Breast epithelium (tissue), 4 donors: Measurements from ENCODE around the gene GABRA5. TPM values are rescaled to one million over a fixed set of nuclear protein-coding genes. Genes with fewer than 3 reads are reported as not detected.
"Not testable (repeated sequence)": the region's sequence is repeated elsewhere in the genome, so short reads cannot be mapped to it uniquely, and the experiment has no call there.

ENCODE experiments used
- DNase-seq, 2 donors: peaks; one replicate each; pipeline ENCODE4 v3.0.0-alpha.2; 2019; ENCODE audit warnings: low spot score in 2 of 2
- H3K27ac ChIP-seq, 2 donors: fragments of 200-600 bp; sonication (generic) in 1 of 2; one replicate each; pipeline ENCODE4 v1.5.1; 2016 to 2019; ENCODE audit warnings: mild to moderate bottlenecking in 1 of 2
- H3K27me3 ChIP-seq, 2 donors: fragments of 200-600 bp; sonication (generic) in 1 of 2; one replicate each; pipeline versions ENCODE4 v1.5.1 to v1.6.0; 2017 to 2019; ENCODE audit warnings: control low read depth in 1 of 2, mild to moderate bottlenecking in 1 of 2
- H3K36me3 ChIP-seq: fragments of 200-600 bp; one replicate; pipeline ENCODE4 v1.5.1; 2019
- H3K4me1 ChIP-seq, 2 donors: fragments of 200-600 bp; sonication (generic); one replicate each; pipeline ENCODE4 v1.5.1; 2016 to 2019; ENCODE audit warnings: control low read depth in 1 of 2
- H3K4me3 ChIP-seq, 3 donors: fragments of 200-600 bp; sonication (generic); 1 replicate in 2 of 3; 2 replicates in 1 of 3; pipeline ENCODE4 v1.5.1; 2016 to 2019; ENCODE audit warnings: mild to moderate bottlenecking in 3 of 3, moderate library complexity in 2 of 3
- H3K9me3 ChIP-seq, 2 donors: fragments of 200-600 bp; sonication (generic) in 1 of 2; one replicate each; pipeline ENCODE4 v1.5.1; 2016 to 2019; ENCODE audit warnings: control low read depth in 1 of 2
- CTCF ChIP-seq, 3 donors: fragments of 450-650 bp; IDR thresholded peaks; one replicate each; pipeline ENCODE4 v1.5.1; 2016 to 2017; ENCODE audit warnings: antibody characterized with exemption in 3 of 3, mild to moderate bottlenecking in 3 of 3, moderate library complexity in 3 of 3
- POLR2A ChIP-seq: fragments of 450-650 bp; IDR thresholded peaks from one replicate; pipeline ENCODE4 v1.6.1; 2016; ENCODE audit warnings: antibody characterized with exemption, mild to moderate bottlenecking, moderate library complexity
- POLR2AphosphoS5 ChIP-seq, 3 donors: sonication (generic); formaldehyde crosslinking; IDR thresholded peaks; one replicate each; pipeline ENCODE4 v1.6.1; 2017; ENCODE audit warnings: antibody characterized with exemption in 3 of 3
- intact Hi-C: fragments of 100-400 bp; cut with DNase I; formaldehyde crosslinking; loops from one replicate; pipeline ENCODE4 v1.15.1; 2023; ENCODE audit warnings: low total_unique reads
- total RNA-seq, 3 donors: library from RNA; depleted of rRNA; stranded (reverse); fragments of >200 nt; gene quantifications; one replicate each; pipeline ENCODE4 v1.1.0, GENCODE V29; 2016

Gene GABRA5
- total RNA-seq, 3 donors from 2014 or later: not detected

DNA sequence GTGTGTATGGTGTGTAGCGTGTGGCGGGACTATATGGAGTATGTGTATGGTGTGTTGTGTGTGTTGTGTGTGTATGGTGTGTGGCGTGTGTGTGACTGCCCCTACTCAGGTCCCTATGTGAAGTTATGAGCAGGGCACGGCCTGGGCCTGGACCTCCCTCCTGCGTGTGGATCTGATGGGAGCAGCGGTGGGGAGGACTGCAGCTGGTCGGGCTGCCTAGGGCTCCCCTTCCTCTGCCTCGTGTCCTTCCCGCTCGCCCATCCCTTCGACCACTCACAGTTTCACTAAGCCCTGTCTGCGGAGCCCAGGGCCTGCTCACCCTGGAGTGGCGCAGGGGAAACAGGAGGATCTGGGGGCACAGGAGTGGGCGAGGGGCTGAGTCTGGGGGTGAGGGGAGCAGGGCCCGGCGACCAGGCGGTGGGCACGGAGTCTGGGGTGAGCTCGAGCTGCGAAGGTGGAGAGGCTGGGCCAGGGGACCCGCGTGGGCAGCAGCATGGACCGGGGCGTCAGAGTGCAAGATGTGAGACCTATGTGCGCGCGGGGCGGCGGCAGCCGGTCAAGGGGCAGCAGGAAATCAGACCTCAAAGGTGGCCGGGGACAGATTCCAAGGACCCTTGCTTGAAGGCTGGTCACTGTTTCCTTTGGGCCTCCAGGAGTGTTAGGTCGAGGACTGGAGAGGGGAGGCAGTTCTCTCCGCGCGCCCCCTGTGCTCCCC lies 26.6 kb downstream of the GABRA5 start:
- no peaks in the 10 kb centered on the region for H3K4me1 ChIP-seq
- no peak for DNase-seq
- intact Hi-C loops: no loop called here
- TF ChIP-seq POLR2AphosphoS5 (IDR thresholded peaks at IDR 0.05): no peak
- no peaks in the 10 kb centered on the region for H3K27me3 ChIP-seq
- no peak overlapping the region for H3K4me3 ChIP-seq
- H3K9me3 ChIP-seq: no peaks in the 10 kb centered on the region
- H3K36me3 ChIP-seq: no peaks in the 10 kb centered on the region
- H3K27ac ChIP-seq: no peak overlapping the region

DNA sequence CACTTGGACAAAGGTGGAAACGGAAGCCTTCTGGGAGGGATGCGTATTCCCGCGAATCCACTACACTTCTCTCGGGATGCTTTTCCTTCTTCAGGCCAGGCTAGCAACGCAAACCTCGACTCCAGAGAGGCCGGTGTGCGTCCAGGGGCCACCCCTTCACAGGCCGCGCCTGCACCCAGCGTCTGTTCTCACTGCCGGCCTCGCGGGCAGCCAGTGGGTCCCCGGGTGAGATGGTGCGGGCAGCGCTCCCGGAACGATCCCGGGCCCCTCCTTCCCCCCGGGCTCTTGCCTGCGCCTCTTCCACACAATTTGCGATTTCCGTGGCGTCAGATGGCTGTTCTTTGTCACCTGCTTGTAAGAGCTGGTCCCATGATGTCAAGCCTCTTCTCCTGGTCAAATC lies 27.3 kb downstream of the GABRA5 start:
- Histone ChIP-seq H3K36me3 (no peaks in the 10 kb centered on the region), H3K4me1 (no peaks in the 10 kb centered on the region), H3K27ac (no peak overlapping the region), H3K9me3 (peaks cover 0 to under 1% of the 10 kb centered on the region in 2 donors), H3K4me3 (no peak overlapping the region), H3K27me3 (no peaks in the 10 kb centered on the region)
- intact Hi-C loops: no loop called here
- TF ChIP-seq CTCF (IDR thresholded peaks at IDR 0.05) (no peak), POLR2A (no peak), POLR2AphosphoS5 (IDR thresholded peaks at IDR 0.05) (no peak)
- no peak for DNase-seq

GRCh38 chr15:26895346-26895745 lies 28.5 kb downstream of the GABRA5 start:
- H3K27ac ChIP-seq, H3K4me1 ChIP-seq, H3K9me3 ChIP-seq, H3K36me3 ChIP-seq, intact Hi-C loops, DNase-seq, H3K4me3 ChIP-seq, H3K27me3 ChIP-seq: not testable (repeated sequence)

- DNase-seq: no peak
- H3K4me1 ChIP-seq: no peaks in the 10 kb centered on the region
- H3K4me3 ChIP-seq: no peak overlapping the region
- H3K36me3 ChIP-seq: no peaks in the 10 kb centered on the region
- no peaks in the 10 kb centered on the region for H3K27me3 ChIP-seq
- no peak overlapping the region for H3K27ac ChIP-seq
- intact Hi-C loops: no loop called here
- peaks cover 3 to 23% of the 10 kb centered on the region in 2 donors for H3K9me3 ChIP-seq
- TF ChIP-seq CTCF (IDR thresholded peaks at IDR 0.05) (no peak), POLR2AphosphoS5 (IDR thresholded peaks at IDR 0.05) (no peak), POLR2A (no peak)
These were observed 32.8 kb downstream of the GABRA5 start for GRCh38 chr15:26899658-26900057.

GRCh38 chr15:26901041-26901440 lies 34.2 kb downstream of the GABRA5 start:
- H3K4me1 ChIP-seq: no peaks in the 10 kb centered on the region
- intact Hi-C loops: no loop called here

More at GRCh38 chr15:26901041-26901440, 34.2 kb downstream of the GABRA5 start:
- H3K9me3 ChIP-seq: peaks cover 9 to 34% of the 10 kb centered on the region in 2 donors
- TF ChIP-seq POLR2A (no peak), POLR2AphosphoS5 (IDR thresholded peaks at IDR 0.05) (no peak), CTCF (IDR thresholded peaks at IDR 0.05) (no peak)
- H3K36me3 ChIP-seq: no peaks in the 10 kb centered on the region
- H3K4me3 ChIP-seq: no peak overlapping the region
- no peak overlapping the region for H3K27ac ChIP-seq
- DNase-seq: no peak
- H3K27me3 ChIP-seq: no peaks in the 10 kb centered on the region
